MG63 (cell line): Measurements from ENCODE around the gene FAM81A. TPM values are rescaled to one million over a fixed set of nuclear protein-coding genes. Genes with fewer than 3 reads are reported as not detected.
"Not testable (repeated sequence)": the region's sequence is repeated elsewhere in the genome, so short reads cannot be mapped to it uniquely, and the experiment has no call there.

Experiments
- DNase-seq: peaks from one replicate; pipeline ENCODE4 v3.0.0-alpha.2; 2020
- H3K27me3 ChIP-seq: fragments of 250-450 bp; sonication (Bioruptor Pico); 2 replicates; pipeline ENCODE4 v1.5.1; 2020; ENCODE audit warnings: mild to moderate bottlenecking, moderate library complexity
- H3K36me3 ChIP-seq: fragments of 250-450 bp; sonication (Bioruptor Pico); 2 replicates; pipeline ENCODE4 v1.5.1; 2020; ENCODE audit warnings: mild to moderate bottlenecking, moderate library complexity
- H3K4me3 ChIP-seq: fragments of 250-450 bp; sonication (Bioruptor Pico); 2 replicates; pipeline ENCODE4 v1.5.1; 2020; ENCODE audit warnings: mild to moderate bottlenecking, moderate library complexity
- H3K9me3 ChIP-seq: fragments of 250-450 bp; sonication (Bioruptor Pico); 2 replicates; pipeline ENCODE4 v1.5.1; 2020; ENCODE audit warnings: mild to moderate bottlenecking, moderate library complexity
- total RNA-seq: library from RNA; depleted of rRNA; stranded (reverse); fragments of >200 nt; shearing (Covaris generic); gene quantifications from 2 replicates; pipeline ENCODE4 v1.2.3, GENCODE V29; 2014; ENCODE audit warnings: low replicate concordance

Gene FAM81A
- total RNA-seq, 1 experiment from 2014 or later, result not detected

- DNase-seq, result no peak
- peaks cover 15% of the 10 kb centered on the region for H3K27me3 ChIP-seq
- H3K36me3 ChIP-seq, result no peaks in the 10 kb centered on the region
Measured at GRCh38 chr15:59413577-59413976, 24.4 kb upstream of the FAM81A start.

GRCh38 chr15:59416816-59417215 lies 21.2 kb upstream of the FAM81A start:
- no peak overlapping the region for H3K4me3 ChIP-seq

More at GRCh38 chr15:59413577-59413976, 24.4 kb upstream of the FAM81A start:
- Histone ChIP-seq H3K4me3 (no peak overlapping the region), H3K9me3 (no peaks in the 10 kb centered on the region)

GRCh38 chr15:59419170-59419569 lies 18.8 kb upstream of the FAM81A start:
- H3K27me3 ChIP-seq, result peaks cover 44% of the 10 kb centered on the region
- H3K36me3 ChIP-seq, result no peaks in the 10 kb centered on the region

More at GRCh38 chr15:59416816-59417215, 21.2 kb upstream of the FAM81A start:
- no peaks in the 10 kb centered on the region for H3K9me3 ChIP-seq
- DNase-seq, result no peak
- peaks cover 30% of the 10 kb centered on the region for H3K27me3 ChIP-seq
- no peaks in the 10 kb centered on the region for H3K36me3 ChIP-seq

GRCh38 chr15:59420108-59420507 lies 17.9 kb upstream of the FAM81A start:
- Histone ChIP-seq H3K4me3 (no peak overlapping the region), H3K9me3 (no peaks in the 10 kb centered on the region), H3K36me3 (no peaks in the 10 kb centered on the region), H3K27me3 (peaks cover 53% of the 10 kb centered on the region)
- no peak for DNase-seq

More at GRCh38 chr15:59419170-59419569, 18.8 kb upstream of the FAM81A start:
- H3K4me3 ChIP-seq, result no peak overlapping the region
- no peak for DNase-seq
- no peaks in the 10 kb centered on the region for H3K9me3 ChIP-seq

- Histone ChIP-seq H3K4me3 (no peak overlapping the region), H3K9me3 (no peaks in the 10 kb centered on the region), H3K27me3 (peaks cover 52% of the 10 kb centered on the region), H3K36me3 (no peaks in the 10 kb centered on the region)
- peak; percentile 12 for DNase-seq
Measured at GRCh38 chr15:59420986-59421618, 16.9 kb upstream of the FAM81A start.

- Histone ChIP-seq H3K9me3 (peaks cover 3% of the 10 kb centered on the region; the same call in 1 of the 2 replicates), H3K36me3 (no peaks in the 10 kb centered on the region), H3K27me3 (peaks cover 30% of the 10 kb centered on the region), H3K4me3 (no peak overlapping the region)
- DNase-seq, result no peak
Measured at GRCh38 chr15:59424616-59425015, 13.4 kb upstream of the FAM81A start.

- peaks cover 19% of the 10 kb centered on the region; the same call in 1 of the 2 replicates for H3K27me3 ChIP-seq
- not testable (repeated sequence) for DNase-seq, H3K4me3 ChIP-seq, H3K9me3 ChIP-seq, H3K36me3 ChIP-seq
Measured at GRCh38 chr15:59428898-59429297, 9.1 kb upstream of the FAM81A start.

GRCh38 chr15:59432389-59432788 lies 5.6 kb upstream of the FAM81A start:
- H3K36me3 ChIP-seq, result no peaks in the 10 kb centered on the region
- H3K4me3 ChIP-seq, result no peak overlapping the region
- peaks cover 3% of the 10 kb centered on the region; the same call in 1 of the 2 replicates for H3K9me3 ChIP-seq
- peaks cover 30% of the 10 kb centered on the region for H3K27me3 ChIP-seq
- no peak for DNase-seq

- Histone ChIP-seq H3K27me3 (peaks cover 42% of the 10 kb centered on the region), H3K9me3 (no peaks in the 10 kb centered on the region), H3K36me3 (no peaks in the 10 kb centered on the region), H3K4me3 (no peak overlapping the region)
- no peak for DNase-seq
Measured at GRCh38 chr15:59434481-59434880, 3.5 kb upstream of the FAM81A start.

- H3K4me3 ChIP-seq, result no peak overlapping the region
- H3K9me3 ChIP-seq, result no peaks in the 10 kb centered on the region
- H3K36me3 ChIP-seq, result no peaks in the 10 kb centered on the region
- peaks cover 42% of the 10 kb centered on the region for H3K27me3 ChIP-seq
- no peak for DNase-seq
Measured at GRCh38 chr15:59436774-59437141, 1.2 kb upstream of the FAM81A start.

GRCh38 chr15:59437142-59437816 lies 707 bp upstream of the FAM81A start:
- peaks cover 38% of the 10 kb centered on the region for H3K27me3 ChIP-seq
- H3K36me3 ChIP-seq, result no peaks in the 10 kb centered on the region
- peak overlapping the region; percentile 48 for H3K4me3 ChIP-seq
- no peak for DNase-seq
- no peaks in the 10 kb centered on the region for H3K9me3 ChIP-seq

GRCh38 chr15:59438625-59439290 lies 772 bp downstream of the FAM81A start:
- H3K27me3 ChIP-seq, result peaks cover 35% of the 10 kb centered on the region
- peak overlapping the region; percentile 38 for H3K4me3 ChIP-seq
- H3K9me3 ChIP-seq, result no peaks in the 10 kb centered on the region
- no peak for DNase-seq
- H3K36me3 ChIP-seq, result no peaks in the 10 kb centered on the region

- Histone ChIP-seq H3K4me3 (no peak overlapping the region), H3K9me3 (no peaks in the 10 kb centered on the region), H3K36me3 (no peaks in the 10 kb centered on the region), H3K27me3 (peaks cover 35% of the 10 kb centered on the region)
- no peak for DNase-seq
Measured at GRCh38 chr15:59439576-59439975, 1.6 kb downstream of the FAM81A start.

GRCh38 chr15:59443341-59444072 lies 5.5 kb downstream of the FAM81A start:
- no peak for DNase-seq
- H3K4me3 ChIP-seq, result no peak overlapping the region
- H3K27me3 ChIP-seq, result peaks cover 5% of the 10 kb centered on the region
- H3K9me3 ChIP-seq, result no peaks in the 10 kb centered on the region
- no peaks in the 10 kb centered on the region for H3K36me3 ChIP-seq

- Histone ChIP-seq H3K27me3 (no peaks in the 10 kb centered on the region), H3K4me3 (no peak overlapping the region), H3K9me3 (no peaks in the 10 kb centered on the region), H3K36me3 (no peaks in the 10 kb centered on the region)
- DNase-seq, result no peak
Measured at GRCh38 chr15:59444081-59444835, 6.3 kb downstream of the FAM81A start.

- Histone ChIP-seq H3K27me3 (no peaks in the 10 kb centered on the region), H3K4me3 (no peak overlapping the region), H3K9me3 (no peaks in the 10 kb centered on the region), H3K36me3 (no peaks in the 10 kb centered on the region)
- no peak for DNase-seq
Measured at GRCh38 chr15:59444980-59445545, 7.1 kb downstream of the FAM81A start.
